Muscle layer of colon (tissue), 2 donors: ENCODE measurements around the gene FXYD4.
"Not testable (repeated sequence)": the region's sequence is repeated elsewhere in the genome, so short reads cannot be mapped to it uniquely, and the experiment has no call there.

ENCODE experiments used
- H3K27ac ChIP-seq: one replicate; pipeline ENCODE4 v1.7.0; 2013; ENCODE audit warnings: low read depth, mild to moderate bottlenecking, low read length, moderate library complexity
- H3K27me3 ChIP-seq, 2 donors: one replicate each; pipeline ENCODE4 v1.7.0; 2013; ENCODE audit warnings: low read length in 2 of 2, mild to moderate bottlenecking in 2 of 2; ENCODE audit not compliant: insufficient read depth in 2 of 2, control insufficient read depth in 1 of 2
- H3K36me3 ChIP-seq: one replicate; pipeline ENCODE4 v1.7.0; 2013; ENCODE audit warnings: mild to moderate bottlenecking, low read length; ENCODE audit not compliant: insufficient read depth
- H3K4me1 ChIP-seq: one replicate; pipeline ENCODE4 v1.7.0; 2013; ENCODE audit warnings: mild to moderate bottlenecking, low read length; ENCODE audit not compliant: insufficient read depth
- H3K4me3 ChIP-seq, 2 donors: one replicate each; pipeline ENCODE4 v1.7.0; 2013; ENCODE audit warnings: low read length in 2 of 2, low read depth in 1 of 2, mild to moderate bottlenecking in 1 of 2, moderate library complexity in 1 of 2
- H3K9ac ChIP-seq: one replicate; pipeline ENCODE4 v1.7.0; 2013; ENCODE audit warnings: low read length
- H3K9me3 ChIP-seq: one replicate; pipeline ENCODE4 v1.7.0; 2013; ENCODE audit warnings: mild to moderate bottlenecking, low read length
- donor health status: abdominal sarcoma.
- donor health status: Adenocarcinoma of cecum.

Gene FXYD4

DNA sequence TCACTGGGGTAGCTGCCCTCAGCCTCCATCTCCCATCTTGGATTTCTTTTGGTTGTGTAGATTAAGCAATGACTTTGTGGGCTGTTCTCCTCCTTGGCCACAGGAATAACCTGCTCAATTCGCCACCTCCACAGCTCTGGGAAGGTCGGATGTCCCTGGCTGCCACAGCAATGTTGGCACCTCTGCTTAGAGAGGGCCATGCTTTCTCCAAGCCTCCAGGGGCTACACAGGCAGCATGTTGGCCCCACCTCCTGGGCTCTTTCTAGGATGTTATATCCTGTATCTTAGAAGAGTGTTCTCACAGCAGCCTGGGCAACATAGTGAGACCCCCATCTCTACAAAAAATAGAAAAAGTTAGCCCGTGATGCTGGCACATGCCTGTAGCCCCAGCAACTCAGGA is 35.4 kb upstream of the FXYD4 start:
- no peaks in the 10 kb centered on the region for H3K36me3 ChIP-seq
- no peaks in the 10 kb centered on the region for H3K9me3 ChIP-seq
- no peak overlapping the region for H3K9ac ChIP-seq
- no peaks in the 10 kb centered on the region for H3K4me1 ChIP-seq
- peaks cover 0 to 4% of the 10 kb centered on the region in 2 donors for H3K27me3 ChIP-seq
- no peak overlapping the region for H3K4me3 ChIP-seq
- H3K27ac ChIP-seq: no peak overlapping the region

DNA sequence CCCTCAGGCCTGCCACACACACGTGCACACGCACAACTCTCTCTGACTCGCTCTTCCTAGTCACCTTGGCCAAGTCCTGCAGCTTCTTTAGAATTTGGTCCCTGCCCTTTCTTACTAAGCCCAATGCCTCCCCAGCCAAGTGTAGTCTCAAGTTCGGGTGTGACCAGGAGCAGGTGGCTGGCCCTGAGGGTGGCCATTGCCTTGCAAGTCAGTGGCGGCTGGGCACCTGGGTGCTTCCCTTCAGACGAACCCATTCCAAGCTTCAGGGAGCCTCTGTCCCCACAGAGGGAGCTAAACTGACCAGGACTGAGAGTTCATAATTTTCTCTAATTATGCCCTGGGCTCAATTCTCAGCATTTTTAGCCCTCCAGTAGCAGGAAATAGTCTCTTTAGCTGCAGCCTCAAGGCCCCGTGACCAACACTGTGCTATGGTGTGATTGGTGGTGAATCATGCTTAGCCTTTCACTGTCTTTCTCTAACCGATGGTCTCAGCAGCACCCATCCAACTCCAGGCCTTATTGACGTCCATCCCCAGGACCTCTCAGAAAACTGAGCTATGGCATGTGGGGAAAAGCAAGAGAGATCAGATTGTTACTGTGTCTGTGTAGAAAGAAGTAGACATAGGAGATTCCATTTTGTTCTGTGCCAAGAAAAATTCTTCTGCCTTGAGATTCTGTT is 34.7 kb upstream of the FXYD4 start:
- Histone ChIP-seq H3K36me3 (no peaks in the 10 kb centered on the region), H3K27me3 (peaks cover 0 to 4% of the 10 kb centered on the region in 2 donors), H3K27ac (no peak overlapping the region), H3K9me3 (no peaks in the 10 kb centered on the region), H3K4me3 (no peak overlapping the region), H3K9ac (no peak overlapping the region), H3K4me1 (no peaks in the 10 kb centered on the region)

DNA sequence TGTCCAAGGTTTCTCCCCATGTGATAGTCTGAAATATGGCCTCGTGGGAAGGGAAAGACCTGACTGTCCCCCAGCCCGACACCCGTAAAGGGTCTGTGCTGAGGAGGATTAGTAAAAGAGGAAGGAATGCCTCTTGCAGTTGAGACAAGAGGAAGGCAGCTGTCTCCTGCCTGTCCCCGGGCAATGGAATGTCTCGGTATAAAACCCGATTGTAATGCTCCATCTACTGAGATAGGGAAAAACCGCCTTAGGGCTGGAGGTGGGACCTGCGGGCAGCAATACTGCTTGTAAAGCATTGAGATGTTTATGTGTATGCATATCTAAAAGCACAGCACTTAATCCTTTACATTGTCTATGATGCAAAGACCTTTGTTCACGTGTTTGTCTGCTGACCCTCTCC is 33.9 kb upstream of the FXYD4 start:
- not testable (repeated sequence) for H3K27ac ChIP-seq, H3K4me3 ChIP-seq, H3K9me3 ChIP-seq, H3K4me1 ChIP-seq, H3K27me3 ChIP-seq, H3K9ac ChIP-seq, H3K36me3 ChIP-seq

DNA sequence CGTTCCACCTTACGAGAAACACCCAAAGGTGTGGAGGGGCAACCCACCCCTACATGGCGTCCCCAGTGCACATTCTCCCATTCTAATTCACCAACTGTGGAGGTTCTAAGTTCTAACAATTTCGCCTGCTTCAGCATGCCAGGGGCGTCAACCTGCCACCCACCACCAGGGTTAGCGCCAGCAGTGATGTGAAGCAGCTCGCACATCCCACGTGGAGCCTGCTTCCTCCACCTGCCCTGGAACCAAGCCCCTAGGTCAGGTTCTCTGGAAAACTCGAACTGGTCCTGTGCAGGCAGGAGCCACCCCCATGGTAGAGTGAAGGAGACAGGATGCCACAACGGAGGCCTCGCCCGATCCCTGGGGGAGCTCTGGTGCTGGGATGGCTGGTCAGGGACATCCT is 33.3 kb upstream of the FXYD4 start:
- Histone ChIP-seq H3K4me1 (no peaks in the 10 kb centered on the region), H3K27me3 (peaks cover 0 to 4% of the 10 kb centered on the region in 2 donors), H3K36me3 (no peaks in the 10 kb centered on the region), H3K9ac (no peak overlapping the region), H3K4me3 (no peak overlapping the region), H3K27ac (no peak overlapping the region), H3K9me3 (no peaks in the 10 kb centered on the region)

DNA sequence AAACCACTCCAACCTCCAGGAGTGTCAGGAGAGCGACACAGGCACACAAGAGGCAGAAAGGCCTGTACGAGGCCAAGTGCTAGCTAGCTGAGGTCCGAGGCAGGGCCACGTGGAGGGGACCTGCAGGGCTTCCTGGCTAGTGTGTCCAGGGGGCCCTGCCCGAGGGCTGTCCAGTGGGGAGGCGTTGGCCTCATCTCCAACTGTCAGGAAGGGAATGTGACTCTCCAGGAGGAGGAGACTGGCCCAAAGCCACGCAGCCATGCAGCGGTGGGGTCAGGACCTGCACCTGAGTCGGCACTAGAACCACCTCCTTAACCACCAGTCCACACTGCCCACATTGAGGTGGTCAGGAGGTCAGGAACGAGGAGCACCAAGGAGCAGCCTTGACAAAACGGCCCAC is 32.3 kb upstream of the FXYD4 start:
- H3K36me3 ChIP-seq: no peaks in the 10 kb centered on the region
- no peak overlapping the region for H3K27ac ChIP-seq
- H3K9ac ChIP-seq: no peak overlapping the region

DNA sequence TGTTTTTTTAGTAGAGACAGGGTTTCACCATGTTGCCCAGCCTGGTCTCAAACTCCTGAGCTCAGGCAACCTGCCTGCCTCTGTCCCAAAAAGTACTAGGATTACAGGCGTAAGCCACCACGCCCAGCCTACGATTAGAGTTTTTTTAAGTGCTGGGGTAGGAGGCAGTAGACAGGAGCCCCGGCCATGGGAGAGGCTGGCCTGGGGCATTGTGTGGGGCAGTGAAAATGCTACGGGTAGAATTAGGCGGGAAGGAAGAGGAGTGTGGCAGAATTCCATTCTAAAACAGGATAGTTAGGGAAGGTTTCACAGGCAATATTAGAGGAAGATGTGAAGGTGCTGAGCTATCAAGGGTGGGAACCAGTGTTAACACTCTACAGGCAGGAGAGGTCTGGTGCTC is 31.3 kb upstream of the FXYD4 start:
- H3K36me3 ChIP-seq: no peaks in the 10 kb centered on the region
- no peak overlapping the region for H3K4me3 ChIP-seq
- H3K27me3 ChIP-seq: peaks cover 0 to 4% of the 10 kb centered on the region in 2 donors
- no peak overlapping the region for H3K9ac ChIP-seq
- no peak overlapping the region for H3K27ac ChIP-seq
- H3K9me3 ChIP-seq: no peaks in the 10 kb centered on the region
- no peaks in the 10 kb centered on the region for H3K4me1 ChIP-seq

More for the DNA sequence above, 32.3 kb upstream of the FXYD4 start:
- no peak overlapping the region for H3K4me3 ChIP-seq
- H3K9me3 ChIP-seq: no peaks in the 10 kb centered on the region
- peaks cover 0 to 4% of the 10 kb centered on the region in 2 donors for H3K27me3 ChIP-seq
- no peaks in the 10 kb centered on the region for H3K4me1 ChIP-seq

DNA sequence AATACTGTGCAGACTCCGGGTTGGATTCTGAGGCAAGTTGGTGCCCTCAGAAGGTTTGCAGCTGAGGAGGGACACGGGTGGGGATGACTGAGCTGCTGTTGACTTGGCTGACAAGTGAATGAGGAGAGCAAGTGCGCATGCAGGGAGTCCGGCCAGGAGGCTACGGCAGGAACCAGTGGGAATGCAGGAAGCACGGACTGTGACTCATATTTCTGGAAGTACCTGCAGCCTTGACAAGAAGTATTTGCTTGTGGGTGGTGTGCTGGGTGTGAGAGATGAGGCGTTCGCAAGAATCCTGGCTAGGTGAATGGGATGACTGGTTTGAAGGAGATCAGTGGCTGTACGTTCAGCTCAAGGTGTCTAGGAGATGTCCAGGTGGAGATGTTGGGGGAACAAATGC is 30.8 kb upstream of the FXYD4 start:
- Histone ChIP-seq H3K27ac (no peak overlapping the region), H3K9ac (no peak overlapping the region), H3K9me3 (no peaks in the 10 kb centered on the region), H3K4me3 (no peak overlapping the region), H3K4me1 (no peaks in the 10 kb centered on the region), H3K36me3 (no peaks in the 10 kb centered on the region), H3K27me3 (peaks cover 0 to 4% of the 10 kb centered on the region in 2 donors)

DNA sequence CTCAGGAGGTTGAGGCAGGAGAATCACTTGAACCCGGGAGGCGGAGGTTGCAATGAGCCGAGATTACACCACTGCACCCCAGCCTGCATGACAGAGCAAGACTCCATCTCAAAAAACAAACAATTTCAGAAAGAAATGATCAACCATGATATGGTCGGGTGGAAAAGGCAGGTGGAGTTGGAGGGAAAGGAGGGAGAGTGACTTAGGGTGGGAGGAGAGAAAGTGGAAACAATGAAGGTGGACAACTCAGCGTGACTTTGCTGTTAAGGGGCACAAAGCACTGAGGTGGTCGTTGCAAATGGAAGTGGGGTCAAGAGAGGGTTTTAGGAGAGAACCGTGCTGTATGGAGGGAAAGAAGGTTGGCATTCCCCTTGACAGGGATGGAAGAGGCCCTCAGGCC is 30.0 kb upstream of the FXYD4 start:
- H3K36me3 ChIP-seq: no peaks in the 10 kb centered on the region
- H3K4me3 ChIP-seq: no peak overlapping the region
- no peaks in the 10 kb centered on the region for H3K4me1 ChIP-seq
- H3K9ac ChIP-seq: no peak overlapping the region
- no peak overlapping the region for H3K27ac ChIP-seq
- H3K27me3 ChIP-seq: peaks cover 0 to 4% of the 10 kb centered on the region in 2 donors
- no peaks in the 10 kb centered on the region for H3K9me3 ChIP-seq

DNA sequence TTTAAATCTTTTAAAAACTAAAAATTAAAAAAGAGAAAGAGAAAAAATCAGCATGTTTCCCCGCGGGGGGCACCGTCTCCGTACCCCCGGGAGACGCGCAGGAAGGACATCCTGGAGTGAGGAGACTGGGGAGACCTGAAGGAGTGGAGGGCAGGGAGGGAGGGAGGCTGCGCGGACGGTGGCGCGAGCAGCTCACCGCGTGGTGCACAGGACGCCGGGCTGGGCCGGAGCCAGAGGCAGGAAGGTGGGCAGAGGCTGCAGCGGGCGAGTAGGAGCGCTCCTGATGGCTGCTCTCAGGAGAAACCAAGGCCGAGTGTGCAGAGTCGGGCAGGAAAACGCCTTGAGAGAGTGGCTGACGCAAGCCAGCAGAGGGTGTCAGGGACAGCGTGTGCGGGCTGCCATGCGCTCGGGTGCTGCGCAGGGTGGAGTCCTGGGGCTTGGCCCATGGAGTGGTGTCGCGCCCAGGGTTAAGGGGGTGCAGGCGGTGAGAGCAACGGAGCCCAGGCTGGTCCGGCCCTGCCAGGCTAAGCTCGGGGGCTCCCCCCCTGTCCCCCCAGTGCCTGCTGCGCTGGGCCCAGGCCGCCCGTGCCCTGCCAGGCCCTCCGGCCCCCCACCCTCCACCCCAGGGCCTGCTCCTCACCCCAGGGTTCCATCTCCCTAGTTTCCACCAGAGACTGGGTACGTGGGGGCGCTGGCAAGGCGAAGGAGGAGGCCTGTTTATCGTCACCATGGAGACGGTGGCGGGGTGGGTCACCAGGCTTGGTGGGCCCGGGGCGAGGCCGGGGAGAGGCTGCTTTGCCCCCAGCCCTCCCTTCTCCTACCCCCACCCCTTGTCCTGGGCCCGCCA is 28.9 kb upstream of the FXYD4 start:
- Histone ChIP-seq H3K9ac (no peak overlapping the region), H3K9me3 (no peaks in the 10 kb centered on the region), H3K36me3 (no peaks in the 10 kb centered on the region), H3K27ac (no peak overlapping the region), H3K4me1 (no peaks in the 10 kb centered on the region), H3K27me3 (peaks cover 0 to 4% of the 10 kb centered on the region in 2 donors), H3K4me3 (no peak overlapping the region)

DNA sequence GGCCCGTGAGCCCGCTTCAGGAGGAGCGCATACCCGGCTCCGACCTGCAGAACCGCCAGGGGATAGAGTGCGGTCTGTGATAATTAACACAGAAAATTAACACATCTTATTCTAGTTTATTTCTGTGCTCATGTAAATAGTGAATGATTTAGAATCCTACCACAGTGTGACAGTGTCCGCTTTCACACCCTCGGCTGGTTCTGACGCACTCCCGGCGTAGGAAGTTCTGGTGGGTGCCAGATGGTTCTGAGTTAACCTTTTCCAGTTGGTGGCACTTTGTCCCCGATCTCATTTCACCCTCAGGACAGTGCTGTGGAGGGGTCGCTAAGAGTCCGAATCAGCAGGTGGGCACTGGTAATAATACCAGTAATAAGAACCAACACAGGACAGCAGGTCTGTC is 28.3 kb upstream of the FXYD4 start:
- Histone ChIP-seq H3K27ac (no peak overlapping the region), H3K9ac (no peak overlapping the region), H3K27me3 (peaks cover 0 to 4% of the 10 kb centered on the region in 2 donors), H3K36me3 (no peaks in the 10 kb centered on the region), H3K4me1 (no peaks in the 10 kb centered on the region), H3K4me3 (no peak overlapping the region), H3K9me3 (no peaks in the 10 kb centered on the region)

DNA sequence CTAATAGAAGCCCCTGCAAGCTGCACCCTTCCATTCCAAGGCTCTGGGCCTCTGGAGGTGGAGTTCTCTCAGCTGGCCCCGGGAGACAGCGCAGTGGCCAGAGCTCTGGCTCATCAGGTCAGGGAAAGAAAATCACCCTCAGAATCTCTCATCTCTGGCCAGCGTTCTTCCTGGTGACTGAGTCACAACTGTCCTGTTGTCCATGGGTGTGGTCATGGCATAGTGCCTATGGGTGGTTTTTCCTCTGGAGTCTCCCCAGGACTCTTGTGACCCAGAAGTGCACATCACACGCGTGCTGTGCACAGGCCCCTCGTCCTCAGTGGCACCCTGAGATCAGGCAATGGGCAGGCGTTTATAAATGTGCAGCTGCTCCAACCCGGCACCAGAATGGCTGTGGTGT is 27.4 kb upstream of the FXYD4 start:
- Histone ChIP-seq H3K9me3 (no peaks in the 10 kb centered on the region), H3K27me3 (peaks cover 0 to 3% of the 10 kb centered on the region in 2 donors), H3K36me3 (no peaks in the 10 kb centered on the region), H3K4me3 (no peak overlapping the region), H3K4me1 (no peaks in the 10 kb centered on the region), H3K9ac (no peak overlapping the region), H3K27ac (no peak overlapping the region)

DNA sequence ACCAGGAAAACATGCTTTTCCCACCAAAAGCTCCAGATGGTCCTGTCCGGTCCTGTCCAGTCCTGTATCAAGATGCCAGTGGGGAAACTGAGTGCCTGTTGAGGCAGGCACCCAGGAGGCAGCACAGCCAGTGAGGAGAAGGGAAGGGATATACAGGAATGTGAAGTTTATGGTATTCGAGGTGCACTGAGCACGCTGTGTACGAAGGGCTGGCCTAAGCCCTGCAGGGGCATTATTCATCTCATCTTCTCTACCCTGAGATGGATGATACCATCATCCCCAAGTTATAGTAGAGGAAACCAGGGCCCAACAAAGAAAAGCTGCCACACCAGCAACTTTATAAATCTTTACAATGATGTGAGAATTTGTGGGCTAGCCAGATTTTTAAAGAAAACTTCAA is 23.4 kb upstream of the FXYD4 start:
- Histone ChIP-seq H3K9ac (no peak overlapping the region), H3K9me3 (no peaks in the 10 kb centered on the region), H3K4me1 (no peaks in the 10 kb centered on the region), H3K36me3 (no peaks in the 10 kb centered on the region), H3K27me3 (no peaks in the 10 kb centered on the region), H3K4me3 (no peak overlapping the region), H3K27ac (no peak overlapping the region)
